Activated CD4-positive, alpha-beta T cell treated with anti-CD3 and anti-CD28 coated beads, Interleukin-2, amount 10 ng/mL, durations not matched to agents 7 days and 5 days (primary cell): Measurements from ENCODE around the gene SPATA4. TPM values are rescaled to one million over a fixed set of nuclear protein-coding genes. Genes with fewer than 3 reads are reported as not detected.

Experiments
- CTCF ChIA-PET: fragments of 350-600 bp; sonication (Branson Sonifier 250); formaldehyde crosslinking; loops from one replicate; lab custom pipeline; 2021; ENCODE audit warnings: antibody characterized with exemption; lab: Charles Lee
- POLR2A ChIA-PET: fragments of 350-600 bp; sonication (Branson Sonifier 250); formaldehyde crosslinking; loops from one replicate; lab custom pipeline; 2021; ENCODE audit warnings: antibody characterized with exemption; lab: Charles Lee
- DNase-seq: peaks from one replicate; pipeline ENCODE4 v3.0.0-alpha.2; 2020
- H3K27ac Mint-ChIP-seq: one replicate; pipeline ENCODE4 v1.8.0; 2021; ENCODE audit warnings: mild to moderate bottlenecking, moderate library complexity, mixed read lengths
- H3K27me3 Mint-ChIP-seq: one replicate; pipeline ENCODE4 v1.8.0; 2021; ENCODE audit warnings: mixed read lengths
- H3K36me3 Mint-ChIP-seq: one replicate; pipeline ENCODE4 v1.8.0; 2021; ENCODE audit warnings: low read depth, mixed read lengths
- H3K4me1 Mint-ChIP-seq: one replicate; pipeline ENCODE4 v1.8.0; 2021; ENCODE audit warnings: mixed read lengths
- H3K4me3 Mint-ChIP-seq: one replicate; pipeline ENCODE4 v1.8.0; 2021; ENCODE audit warnings: mild to moderate bottlenecking, moderate library complexity, mixed read lengths
- H3K9me3 Mint-ChIP-seq: one replicate; pipeline ENCODE4 v1.8.0; 2021; ENCODE audit warnings: mixed read lengths
- total RNA-seq, 2 experiments: library from RNA; stranded (reverse); gene quantifications; one replicate each; pipeline ENCODE4 v1.2.3, GENCODE V29; 2021

SPATA4 gene
- total RNA-seq, 2 experiments from 2014 or later = not detected

DNA sequence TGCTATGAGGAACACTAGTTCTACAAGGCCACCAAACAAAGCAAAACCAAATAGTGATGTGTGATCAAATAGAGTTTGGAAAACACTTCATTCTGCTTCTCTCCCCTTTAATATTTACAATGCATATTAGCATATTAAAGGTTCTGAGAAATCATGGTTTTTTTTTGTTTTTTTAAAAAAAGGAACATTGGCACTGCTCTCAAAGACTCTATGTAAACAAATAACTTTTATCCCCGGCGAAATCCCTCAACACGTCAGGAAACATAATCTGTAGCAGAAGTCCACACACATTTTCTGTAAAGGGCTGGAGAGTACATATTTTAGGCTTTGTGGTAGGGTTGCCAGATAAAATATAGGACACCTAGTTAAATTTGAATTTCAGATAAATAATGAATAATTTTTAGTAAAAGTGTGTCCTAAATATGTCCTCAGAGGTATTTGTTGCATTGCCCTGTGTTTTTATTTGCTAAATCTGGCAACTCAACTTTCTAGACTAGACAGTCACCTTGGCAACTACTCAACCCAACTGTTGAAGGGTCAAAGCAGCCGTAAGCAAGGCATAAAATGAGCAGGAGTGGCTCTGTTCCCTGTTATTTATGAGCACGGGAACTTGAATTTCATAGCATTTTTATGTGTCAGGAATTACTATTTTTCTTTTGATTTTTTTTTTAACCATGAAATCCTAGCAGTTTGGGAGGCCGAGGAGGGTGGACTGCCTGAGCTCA is 8.6 kb downstream of the SPATA4 start:
- Mint-ChIP-seq H3K27ac (no peak overlapping the region), H3K36me3 (no peaks in the 10 kb centered on the region), H3K27me3 (peaks cover 24% of the 10 kb centered on the region), H3K4me1 (no peaks in the 10 kb centered on the region), H3K4me3 (no peak overlapping the region), H3K9me3 (no peaks in the 10 kb centered on the region)
- ChIA-PET POLR2A (no interaction called here), CTCF (no interaction called here)
- no peak for DNase-seq

DNA sequence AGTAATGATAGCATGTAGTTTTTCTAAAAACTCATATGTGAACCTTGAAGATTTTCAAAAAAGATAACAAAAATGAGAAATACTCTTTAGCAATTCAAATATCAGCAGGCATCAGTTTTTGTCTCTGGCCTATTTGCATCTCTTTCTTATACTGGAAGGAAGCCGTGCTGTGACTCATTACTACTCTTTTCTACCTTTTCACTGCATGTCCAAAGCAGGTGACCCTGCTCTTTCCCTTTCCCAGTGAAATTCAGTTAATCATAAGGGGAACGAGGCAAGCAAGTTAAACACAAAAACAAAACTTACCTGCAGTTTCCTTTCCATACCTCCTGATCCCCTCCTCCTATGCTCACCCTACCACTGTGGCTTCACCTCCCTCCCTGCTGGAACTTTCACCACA is 9.3 kb downstream of the SPATA4 start:
- Mint-ChIP-seq H3K36me3 (no peaks in the 10 kb centered on the region), H3K9me3 (no peaks in the 10 kb centered on the region), H3K27me3 (peaks cover 17% of the 10 kb centered on the region), H3K27ac (no peak overlapping the region), H3K4me3 (no peak overlapping the region), H3K4me1 (no peaks in the 10 kb centered on the region)
- ChIA-PET POLR2A (no interaction called here), CTCF (no interaction called here)
- no peak for DNase-seq

DNA sequence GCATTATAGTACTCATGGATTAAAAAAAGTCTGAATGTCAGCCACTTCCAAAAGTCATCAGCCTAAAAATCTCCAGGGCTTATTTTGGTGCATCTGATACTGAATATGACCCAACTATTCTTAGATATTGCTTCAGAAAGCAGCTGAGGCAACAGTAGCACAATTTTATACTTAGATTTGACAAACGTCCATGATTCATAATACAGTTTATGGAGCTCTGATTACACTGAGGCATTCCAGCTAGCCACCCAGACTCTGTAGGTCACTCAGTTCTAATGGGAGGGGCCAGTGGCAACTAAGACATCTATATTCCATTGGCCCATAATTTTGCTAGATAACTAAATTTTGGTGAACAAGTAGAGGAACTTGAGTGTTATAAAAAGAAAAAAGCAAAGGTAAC is 10.3 kb downstream of the SPATA4 start:
- POLR2A ChIA-PET = no interaction called here
- Mint-ChIP-seq H3K36me3 (no peaks in the 10 kb centered on the region), H3K9me3 (no peaks in the 10 kb centered on the region), H3K27ac (no peak overlapping the region), H3K4me1 (no peaks in the 10 kb centered on the region), H3K4me3 (no peak overlapping the region), H3K27me3 (peaks cover 13% of the 10 kb centered on the region)
- no peak for DNase-seq
- CTCF ChIA-PET = no interaction called here

DNA sequence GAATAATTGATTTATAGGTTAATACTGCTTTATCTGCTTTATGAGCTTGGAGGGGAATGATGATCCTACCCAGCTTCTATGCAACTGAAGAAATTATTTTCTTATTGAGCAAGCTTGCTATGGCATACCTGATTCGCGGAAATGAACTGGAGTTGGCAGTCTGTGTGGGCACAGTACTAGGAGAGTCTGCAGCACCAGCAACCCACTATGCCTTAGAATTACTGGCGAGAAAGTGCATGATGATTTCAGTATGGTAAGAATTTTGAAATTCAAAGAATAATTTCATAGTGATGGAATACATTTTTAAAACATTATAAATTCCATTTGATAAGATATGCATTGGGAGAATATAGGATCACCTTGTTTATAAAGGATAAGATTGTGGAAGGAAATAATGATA is 32.3 kb downstream of the SPATA4 start:
- no peaks in the 10 kb centered on the region for H3K36me3 Mint-ChIP-seq
- H3K27me3 Mint-ChIP-seq = no peaks in the 10 kb centered on the region
- CTCF ChIA-PET = no interaction called here
- POLR2A ChIA-PET = no interaction called here
- H3K4me3 Mint-ChIP-seq = no peak overlapping the region
- H3K4me1 Mint-ChIP-seq = no peaks in the 10 kb centered on the region
- H3K9me3 Mint-ChIP-seq = no peaks in the 10 kb centered on the region
- DNase-seq = no peak
- H3K27ac Mint-ChIP-seq = no peak overlapping the region

DNA sequence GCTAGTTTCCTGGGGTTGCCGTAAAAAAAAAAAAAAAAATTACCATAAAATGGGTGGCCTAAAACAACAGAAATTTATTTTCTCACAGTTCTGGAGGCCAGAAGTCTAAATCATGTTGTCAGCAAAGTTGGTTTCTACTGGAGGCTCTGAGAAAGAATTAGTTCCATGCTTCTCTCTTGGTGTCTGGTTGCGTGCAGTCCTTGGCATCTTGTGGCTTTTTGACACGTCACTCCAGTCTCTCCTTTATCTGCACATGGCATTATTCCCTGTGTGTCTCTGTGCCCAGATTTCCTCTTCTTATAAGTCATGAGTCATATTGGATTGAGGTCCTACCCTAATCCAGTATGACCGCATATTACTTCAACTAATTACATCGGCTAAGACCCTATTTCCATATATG is 38.7 kb downstream of the SPATA4 start:
- Mint-ChIP-seq H3K27me3 (no peaks in the 10 kb centered on the region), H3K4me3 (no peak overlapping the region), H3K9me3 (no peaks in the 10 kb centered on the region), H3K27ac (no peak overlapping the region), H3K36me3 (no peaks in the 10 kb centered on the region), H3K4me1 (no peaks in the 10 kb centered on the region)
- no peak for DNase-seq
- ChIA-PET POLR2A (interaction anchor here (0.7 kb wide), 1 partner anchor 183 kb away, joined by 3 read pairs; no protein-coding TSS in a partner anchor), CTCF (no interaction called here)

DNA sequence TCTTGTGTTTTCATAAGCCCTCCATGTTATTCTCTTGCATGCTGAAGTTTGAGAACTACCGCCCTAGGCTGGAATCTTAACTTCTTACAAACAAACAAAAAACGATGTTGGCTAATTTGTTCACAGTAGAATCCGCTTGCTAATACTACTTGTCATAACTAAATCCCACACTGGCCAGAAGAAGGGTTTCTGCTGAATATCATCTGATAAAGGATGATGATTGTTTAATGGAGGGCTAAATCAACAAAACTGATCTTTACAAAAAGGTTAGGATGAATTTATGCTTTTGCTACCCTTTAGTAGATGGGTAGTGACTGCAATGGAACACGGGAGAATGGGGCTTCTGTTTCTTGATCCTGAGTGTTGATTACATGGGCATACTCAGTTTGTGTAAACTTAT is 42.3 kb downstream of the SPATA4 start:
- Mint-ChIP-seq H3K27ac (no peak overlapping the region), H3K4me3 (no peak overlapping the region), H3K36me3 (no peaks in the 10 kb centered on the region), H3K9me3 (no peaks in the 10 kb centered on the region), H3K27me3 (no peaks in the 10 kb centered on the region), H3K4me1 (no peaks in the 10 kb centered on the region)
- ChIA-PET CTCF (no interaction called here), POLR2A (no interaction called here)
- DNase-seq = no peak

DNA sequence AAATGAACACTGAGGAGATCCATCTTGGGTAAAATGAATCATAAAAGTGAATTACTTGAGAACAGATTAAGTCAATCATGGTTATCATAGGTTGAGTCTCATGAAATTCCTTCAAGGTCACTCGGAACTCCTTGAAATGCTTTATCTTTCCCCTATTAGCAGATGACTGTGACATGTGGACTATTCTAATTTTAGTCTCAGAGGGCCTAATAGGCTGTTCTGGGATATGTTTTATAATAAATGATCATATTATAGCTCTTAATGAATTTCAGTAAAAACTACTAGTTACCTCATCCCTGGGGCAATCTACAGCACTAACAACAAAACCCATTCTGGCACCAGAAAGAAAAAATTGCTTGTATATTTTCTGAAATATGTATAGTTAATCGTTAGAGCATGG is 44.7 kb downstream of the SPATA4 start:
- ChIA-PET CTCF (interaction anchor here (1.3 kb wide), 1 partner anchor 11 kb away, joined by 4 read pairs; no protein-coding TSS in a partner anchor), POLR2A (no interaction called here)
- H3K27me3 Mint-ChIP-seq = no peaks in the 10 kb centered on the region
- H3K4me1 Mint-ChIP-seq = no peaks in the 10 kb centered on the region
- H3K9me3 Mint-ChIP-seq = no peaks in the 10 kb centered on the region
- DNase-seq = no peak
- no peak overlapping the region for H3K4me3 Mint-ChIP-seq
- H3K27ac Mint-ChIP-seq = no peak overlapping the region
- H3K36me3 Mint-ChIP-seq = no peaks in the 10 kb centered on the region

DNA sequence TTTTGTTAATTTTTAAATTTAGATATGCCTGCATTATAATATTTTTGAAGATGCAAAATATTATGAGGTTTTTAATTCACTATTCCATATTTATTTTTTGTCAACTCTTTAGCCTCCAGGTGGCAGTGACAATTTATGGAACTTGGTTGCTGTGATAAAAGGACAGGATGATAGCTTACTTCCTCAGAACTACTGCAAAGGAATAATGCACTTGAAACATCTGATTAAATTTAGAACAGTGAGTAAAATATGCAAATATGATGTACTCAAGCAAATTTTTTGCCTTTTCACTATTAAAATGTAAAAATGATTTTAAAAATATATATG is 45.1 kb downstream of the SPATA4 start:
- Mint-ChIP-seq H3K27me3 (no peaks in the 10 kb centered on the region), H3K27ac (no peak overlapping the region), H3K9me3 (no peaks in the 10 kb centered on the region), H3K4me1 (no peaks in the 10 kb centered on the region), H3K36me3 (no peaks in the 10 kb centered on the region), H3K4me3 (no peak overlapping the region)
- ChIA-PET POLR2A (no interaction called here), CTCF (no interaction called here)
- no peak for DNase-seq

DNA sequence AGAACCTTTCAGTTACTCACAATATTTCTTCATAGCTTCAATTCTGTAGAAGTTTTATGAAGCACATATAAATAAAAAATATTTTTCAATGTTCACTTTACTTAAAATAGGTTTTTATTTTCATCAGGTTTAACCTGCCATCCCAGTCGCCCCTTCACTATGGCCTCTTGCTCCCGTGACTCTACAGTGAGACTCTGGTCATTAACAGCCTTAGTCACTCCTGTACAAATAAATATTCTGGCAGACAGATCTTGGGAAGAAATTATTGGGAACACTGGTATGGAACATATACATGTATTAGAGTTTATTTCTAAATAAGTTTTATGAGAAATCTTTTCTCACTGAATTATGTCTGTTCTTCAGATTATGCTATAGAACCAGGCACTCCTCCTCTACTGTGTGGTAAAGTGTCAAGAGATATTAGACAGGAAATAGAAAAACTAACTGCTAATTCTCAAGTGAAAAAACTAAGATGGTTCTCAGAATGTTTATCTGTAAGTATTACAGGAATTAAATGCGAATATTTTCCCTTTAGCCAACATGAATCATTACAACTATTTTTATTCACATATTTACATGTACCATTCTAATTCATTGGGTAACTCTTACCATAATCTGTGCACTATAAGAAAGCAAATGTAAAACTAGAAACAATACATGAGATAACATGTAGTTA is 45.6 kb downstream of the SPATA4 start:
- no peak overlapping the region for H3K4me3 Mint-ChIP-seq
- H3K27ac Mint-ChIP-seq = no peak overlapping the region
- H3K27me3 Mint-ChIP-seq = no peaks in the 10 kb centered on the region
- H3K4me1 Mint-ChIP-seq = no peaks in the 10 kb centered on the region
- POLR2A ChIA-PET = no interaction called here
- H3K9me3 Mint-ChIP-seq = no peaks in the 10 kb centered on the region
- DNase-seq = no peak
- H3K36me3 Mint-ChIP-seq = no peaks in the 10 kb centered on the region
- CTCF ChIA-PET = interaction anchor here (0.7 kb wide), 1 partner anchor 216 kb away, joined by 4 read pairs; no protein-coding TSS in a partner anchor

DNA sequence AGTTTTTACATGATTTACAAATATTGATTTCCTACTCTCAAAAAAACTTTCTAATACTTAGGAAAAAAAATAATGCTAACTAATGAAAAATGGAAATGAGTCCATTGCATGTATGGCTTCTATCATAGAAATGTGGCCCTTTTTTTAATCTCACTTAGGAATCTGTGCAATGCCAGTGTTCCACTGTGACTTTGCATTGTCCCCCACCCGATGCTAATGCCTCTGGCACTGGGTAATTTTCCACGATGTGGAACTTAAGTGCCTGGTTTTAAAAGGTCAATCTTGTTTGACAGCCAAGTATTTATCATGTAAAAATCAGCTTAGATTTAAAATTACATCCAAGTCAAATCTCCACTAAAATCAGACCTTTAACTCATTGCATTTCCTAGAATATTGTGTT is 53.1 kb downstream of the SPATA4 start:
- H3K27ac Mint-ChIP-seq = no peak overlapping the region
- no peaks in the 10 kb centered on the region for H3K36me3 Mint-ChIP-seq
- CTCF ChIA-PET = no interaction called here
- no peaks in the 10 kb centered on the region for H3K9me3 Mint-ChIP-seq
- no peaks in the 10 kb centered on the region for H3K27me3 Mint-ChIP-seq
- no peak for DNase-seq
- POLR2A ChIA-PET = no interaction called here
- no peaks in the 10 kb centered on the region for H3K4me1 Mint-ChIP-seq
- H3K4me3 Mint-ChIP-seq = no peak overlapping the region

DNA sequence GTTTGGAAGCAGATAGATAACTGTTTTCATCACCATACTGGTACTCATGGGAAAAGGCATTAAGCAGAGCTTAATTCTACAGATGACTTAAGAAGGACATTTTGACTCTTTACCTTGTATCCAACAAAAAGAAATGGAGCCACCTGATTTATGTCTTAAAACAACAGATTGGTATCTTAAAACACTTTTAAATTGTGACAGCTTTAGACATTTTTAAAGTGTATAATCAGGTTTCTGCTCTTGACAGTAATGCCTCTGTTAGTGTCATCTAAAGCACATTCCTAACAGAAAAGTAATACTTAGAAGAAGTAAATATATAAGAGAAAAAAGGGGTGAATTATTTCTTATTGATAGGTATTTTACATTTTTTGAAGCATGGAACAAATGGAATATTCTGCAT is 55.9 kb downstream of the SPATA4 start:
- ChIA-PET POLR2A (no interaction called here), CTCF (no interaction called here)
- H3K4me1 Mint-ChIP-seq = no peaks in the 10 kb centered on the region
- no peak for DNase-seq
- H3K36me3 Mint-ChIP-seq = no peaks in the 10 kb centered on the region
- H3K4me3 Mint-ChIP-seq = no peak overlapping the region
- peaks cover 2% of the 10 kb centered on the region for H3K27me3 Mint-ChIP-seq
- H3K9me3 Mint-ChIP-seq = no peaks in the 10 kb centered on the region
- no peak overlapping the region for H3K27ac Mint-ChIP-seq

DNA sequence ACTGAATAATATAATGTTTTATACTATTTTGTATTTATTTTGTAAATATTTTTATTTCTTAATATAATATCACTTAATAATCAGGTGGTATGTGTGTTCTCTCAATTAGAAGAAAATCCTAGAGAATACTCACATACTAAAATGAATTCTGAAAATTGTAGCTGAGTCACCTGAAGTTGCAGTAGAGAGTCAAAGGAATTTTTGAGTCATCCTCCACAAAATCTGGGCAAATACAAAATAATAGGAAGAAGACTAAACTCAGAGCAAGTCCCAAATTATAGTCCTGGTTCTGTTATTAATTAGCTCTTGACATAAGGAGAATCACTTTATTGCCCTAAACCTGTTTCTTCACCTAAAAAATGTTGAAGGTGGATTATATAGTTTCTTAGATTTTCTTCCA is 57.8 kb downstream of the SPATA4 start:
- ChIA-PET POLR2A (no interaction called here), CTCF (no interaction called here)
- Mint-ChIP-seq H3K4me1 (no peaks in the 10 kb centered on the region), H3K9me3 (no peaks in the 10 kb centered on the region), H3K27ac (no peak overlapping the region), H3K36me3 (no peaks in the 10 kb centered on the region), H3K27me3 (peaks cover 2% of the 10 kb centered on the region), H3K4me3 (no peak overlapping the region)
- DNase-seq = no peak

DNA sequence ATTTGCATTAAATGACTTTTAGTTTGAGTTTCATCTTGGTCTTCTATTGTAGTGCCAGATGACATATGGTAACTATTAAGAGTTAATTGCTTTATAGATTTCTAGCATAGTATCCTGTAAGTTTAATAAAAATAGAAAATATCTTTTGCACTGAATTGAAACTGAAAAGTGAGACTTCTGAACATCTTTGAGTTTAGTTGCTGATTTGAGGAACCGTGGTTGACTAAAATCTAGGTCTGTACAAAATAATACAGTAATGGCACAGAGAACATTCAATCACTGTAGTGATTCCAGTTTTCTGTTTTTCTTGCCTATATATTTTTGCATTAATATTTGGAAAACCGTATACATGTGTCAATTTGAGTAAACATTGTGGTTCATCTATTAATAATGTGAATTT is 60.7 kb downstream of the SPATA4 start:
- POLR2A ChIA-PET = no interaction called here
- H3K27me3 Mint-ChIP-seq = peaks cover 2% of the 10 kb centered on the region
- H3K27ac Mint-ChIP-seq = no peak overlapping the region
- no peaks in the 10 kb centered on the region for H3K9me3 Mint-ChIP-seq
- DNase-seq = no peak
- no peaks in the 10 kb centered on the region for H3K4me1 Mint-ChIP-seq
- H3K4me3 Mint-ChIP-seq = no peak overlapping the region
- no peaks in the 10 kb centered on the region for H3K36me3 Mint-ChIP-seq
- CTCF ChIA-PET = no interaction called here
